ENCODE data around the gene CCL13.

DNA sequence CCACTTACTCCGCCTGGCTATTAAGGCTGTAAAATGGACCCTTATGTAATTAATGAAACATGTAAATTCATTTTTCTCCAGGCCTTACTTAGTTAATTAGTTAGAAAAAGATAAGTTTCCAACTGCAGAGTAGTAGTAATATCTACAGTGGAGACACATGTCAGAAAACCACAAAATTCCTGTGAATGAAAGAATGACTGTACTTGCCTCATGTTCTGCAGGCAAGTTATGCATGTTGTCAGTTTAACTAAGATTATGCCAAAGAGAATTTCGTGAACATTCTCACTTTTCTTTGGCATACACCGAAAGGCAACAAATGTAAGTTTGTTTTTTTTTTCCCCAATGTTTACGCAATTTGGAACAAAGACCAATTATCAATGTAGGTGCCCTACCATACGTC lies 23.6 kb downstream of the CCL13 start:
- TF ChIP-seq EZH2phosphoT487 (IDR thresholded peaks at IDR 0.05; ENCODE audit: low read depth, severe bottlenecking, unreplicated experiment) (no peak), CTCF (IDR thresholded peaks at IDR 0.05; ENCODE audit: poor library complexity) (no peak)

Measured in hepatocyte (in vitro differentiated cells).